ENCODE data around the gene AKR7A2.
"Not testable (repeated sequence)": the region's sequence is repeated elsewhere in the genome, so short reads cannot be mapped to it uniquely, and the experiment has no call there.

AKR7A2 gene

DNA sequence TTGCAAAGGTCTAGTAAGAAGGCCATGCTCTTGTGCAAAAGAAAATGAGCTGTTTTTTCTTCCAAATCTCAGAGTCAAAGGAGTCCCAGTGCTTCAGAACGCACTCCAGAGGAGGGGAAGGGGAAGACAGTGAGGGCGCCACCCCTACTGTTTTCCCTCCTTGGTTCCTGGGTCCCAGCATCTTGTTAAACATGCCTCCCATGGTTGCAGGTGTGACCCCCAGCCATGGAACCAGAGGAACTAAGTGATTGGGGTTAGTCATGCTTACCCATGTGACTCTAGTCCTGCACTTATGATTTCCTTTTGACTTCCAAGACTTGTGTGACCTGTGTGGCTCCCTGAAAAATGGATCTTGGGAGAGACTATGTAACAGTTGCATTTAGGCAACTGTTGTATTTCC, 17.3 kb downstream of the AKR7A2 start:
- FAIRE-seq, result no peak

DNA sequence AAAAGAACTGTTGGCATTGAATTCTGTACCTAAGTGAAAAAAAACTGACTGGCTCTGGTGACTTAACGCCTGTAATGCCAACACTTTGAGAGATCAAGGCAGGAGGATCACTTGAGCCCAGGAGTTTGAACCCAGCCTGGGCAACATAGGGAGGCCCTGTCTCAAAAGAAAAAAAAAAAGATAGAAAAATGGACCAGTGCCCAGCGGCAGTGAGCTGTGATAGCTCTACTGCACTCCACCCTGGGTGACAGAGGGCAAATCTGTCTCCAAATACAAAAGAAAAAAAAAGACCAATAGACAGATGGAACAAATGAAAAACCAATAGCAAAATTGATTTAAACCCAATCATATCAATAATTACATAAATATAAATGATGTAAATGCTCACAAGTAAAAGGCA, 22.7 kb downstream of the AKR7A2 start:
- FAIRE-seq, result no peak

DNA sequence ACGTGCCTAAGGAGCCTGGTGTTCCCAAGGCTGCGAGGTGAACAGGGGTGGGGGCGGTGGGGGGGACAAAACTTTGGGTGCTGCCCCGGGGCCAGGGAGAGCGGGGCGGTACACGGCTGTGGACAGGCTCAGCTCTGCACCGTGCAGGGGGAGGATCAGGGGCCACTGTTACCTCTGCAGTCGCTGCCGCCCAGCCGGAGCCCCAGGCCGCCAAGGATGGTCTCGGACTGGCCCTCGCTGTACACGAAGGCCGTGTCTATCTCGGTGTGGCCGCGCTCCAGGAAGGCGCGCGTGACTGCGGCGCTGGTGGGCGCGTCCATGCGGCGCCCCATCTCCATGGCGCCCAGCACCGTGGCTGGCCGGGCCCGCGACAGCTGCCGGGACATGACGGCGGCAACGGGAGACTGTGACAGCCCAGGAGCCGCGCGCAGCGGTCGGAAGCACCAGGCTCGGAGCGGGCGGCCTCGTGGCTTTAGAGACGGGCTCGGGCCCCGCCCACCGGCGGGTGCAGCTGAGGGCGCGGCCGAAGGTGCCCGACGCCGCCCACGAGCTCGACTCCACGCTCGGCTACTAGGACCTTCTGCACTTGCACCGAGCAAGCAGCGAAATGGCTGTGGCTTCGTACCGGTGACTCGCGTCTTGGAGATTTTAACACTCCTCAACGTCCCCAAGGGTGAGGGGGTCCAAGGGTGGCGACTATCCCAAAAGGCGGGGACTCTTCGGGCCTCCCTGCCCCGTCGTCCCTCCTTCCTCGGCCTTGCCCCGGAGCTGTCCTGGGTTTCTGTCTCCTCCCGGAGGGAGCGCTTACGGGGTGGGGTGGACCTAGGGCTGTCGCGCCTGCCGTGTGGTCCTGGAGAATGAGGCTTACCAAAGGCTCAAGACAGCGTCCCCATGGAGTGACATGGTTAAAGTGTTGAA, 23.4 kb downstream of the AKR7A2 start, which contains the start of gene AKR7A3:
Gene AKR7A3 (minus strand): TSS at position 447 of the 918 bp plus-strand sequence. CDS start 61 bp downstream, at position 386.
- not testable (repeated sequence) for FAIRE-seq

DNA sequence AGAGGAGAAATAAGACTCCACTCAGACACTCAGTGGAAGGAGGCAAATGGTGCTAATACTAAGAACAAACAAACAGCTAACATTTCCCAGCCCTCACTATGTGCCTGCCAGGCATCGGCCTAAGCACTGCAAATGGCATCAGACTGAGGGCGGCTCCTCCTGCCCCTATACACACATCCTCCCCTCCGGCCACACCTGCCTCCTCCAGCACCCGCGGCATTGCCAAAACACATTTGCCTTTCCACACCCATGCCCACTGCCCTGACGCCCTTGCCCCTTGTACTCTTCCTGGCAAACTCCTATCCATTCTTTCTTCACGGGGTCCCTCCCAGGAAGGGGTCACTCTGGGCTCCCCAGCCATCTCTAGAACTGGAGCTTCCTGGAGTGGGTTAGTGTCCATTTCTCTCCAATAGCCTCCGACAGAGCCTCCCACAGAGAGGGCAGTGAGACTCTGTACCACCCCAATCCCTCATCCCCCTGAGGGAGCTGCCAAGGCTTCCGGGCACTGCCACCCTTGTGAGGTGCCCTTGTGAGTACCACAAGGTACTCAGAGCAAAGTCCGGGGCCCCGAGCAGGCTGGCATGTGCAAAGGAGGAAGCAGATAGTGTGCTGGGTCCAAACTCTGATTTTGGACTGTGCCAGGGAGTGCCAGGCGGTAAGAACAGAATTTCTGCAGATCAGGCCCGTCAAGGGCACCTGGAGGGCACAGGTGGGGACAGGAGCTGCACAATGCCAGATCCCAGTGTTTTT, 24.3 kb downstream of the AKR7A2 start:
- FAIRE-seq, result no peak

DNA sequence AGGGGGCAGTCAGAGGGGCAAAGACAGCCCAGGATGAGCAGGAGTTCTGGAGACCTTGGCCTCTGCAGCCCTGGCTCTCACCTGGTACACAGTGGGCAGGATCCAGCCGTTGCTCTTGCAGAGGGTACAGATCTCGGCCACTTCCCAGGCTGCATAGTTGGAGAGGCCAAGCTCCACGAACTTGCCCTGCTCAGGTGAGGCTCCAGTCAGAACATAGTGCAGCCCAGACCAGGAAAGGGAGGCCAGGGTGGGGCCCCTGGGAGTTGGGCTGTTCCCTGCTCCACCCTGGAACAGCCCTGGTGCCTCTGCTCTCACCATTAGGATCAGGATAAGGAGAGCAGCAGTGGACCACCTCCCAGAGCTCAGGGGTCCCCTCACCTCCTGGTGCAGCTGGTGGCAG, 26.1 kb downstream of the AKR7A2 start:
- FAIRE-seq, result not testable (repeated sequence)

DNA sequence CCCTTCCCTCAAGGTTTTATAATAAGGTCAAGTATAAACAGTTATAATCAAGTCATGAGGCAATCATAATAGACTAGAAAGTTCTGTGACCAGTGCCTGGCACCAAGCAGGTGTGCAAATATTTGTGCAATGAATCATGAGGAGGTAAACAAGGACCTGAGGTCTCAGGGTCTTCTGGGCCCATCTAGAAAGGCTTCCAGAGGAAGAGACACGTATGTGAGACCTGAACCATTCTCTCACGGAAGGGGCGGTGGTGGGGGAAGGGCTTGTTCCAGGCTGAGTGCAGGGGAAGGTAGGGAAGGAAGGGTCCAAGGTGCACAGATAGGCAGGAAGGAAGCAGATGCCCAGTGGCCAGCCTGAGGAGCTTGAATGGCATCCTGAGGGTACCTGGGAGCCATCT, 26.6 kb downstream of the AKR7A2 start:
- FAIRE-seq, result not testable (repeated sequence)

DNA sequence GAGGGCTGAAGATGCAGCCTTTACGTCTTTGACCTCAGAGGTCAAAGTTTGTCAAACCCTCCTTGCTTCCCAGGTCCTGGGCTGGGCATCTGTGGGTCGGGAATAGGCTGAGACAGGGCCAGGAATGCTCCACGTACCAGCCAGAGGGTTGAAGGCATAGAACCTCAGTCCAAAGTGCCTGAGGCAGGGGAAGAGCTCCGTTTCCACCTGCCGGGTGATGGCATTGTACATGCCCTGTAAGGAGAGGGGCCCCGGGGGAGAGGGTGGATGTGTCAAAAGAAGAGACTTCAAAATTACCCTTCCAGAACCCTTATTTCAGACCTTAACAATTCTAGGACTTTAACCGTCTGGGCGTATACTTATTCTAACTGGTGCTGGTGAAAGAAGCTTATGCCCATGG, 27.1 kb downstream of the AKR7A2 start:
- FAIRE-seq, result no peak

DNA sequence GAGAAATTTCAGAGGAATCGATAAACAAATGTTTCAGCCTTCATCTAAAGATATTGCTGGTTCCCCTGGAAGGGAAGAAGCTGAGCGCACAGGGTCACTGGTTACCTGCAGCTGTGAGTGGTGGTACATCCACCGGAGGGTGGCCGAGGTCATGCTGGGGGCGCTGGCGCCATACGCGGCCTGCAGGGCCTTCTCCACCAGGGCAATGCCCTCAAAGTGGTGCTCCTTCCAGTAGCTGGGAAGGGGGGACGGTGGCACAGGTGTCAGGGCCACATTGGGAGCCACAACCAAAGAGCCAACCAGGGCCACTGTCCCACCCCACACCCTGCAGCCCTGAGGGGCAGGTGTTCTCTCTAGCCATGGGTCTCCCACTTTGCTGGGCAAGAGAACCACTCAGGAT, 28.1 kb downstream of the AKR7A2 start:
- FAIRE-seq, result no peak

DNA sequence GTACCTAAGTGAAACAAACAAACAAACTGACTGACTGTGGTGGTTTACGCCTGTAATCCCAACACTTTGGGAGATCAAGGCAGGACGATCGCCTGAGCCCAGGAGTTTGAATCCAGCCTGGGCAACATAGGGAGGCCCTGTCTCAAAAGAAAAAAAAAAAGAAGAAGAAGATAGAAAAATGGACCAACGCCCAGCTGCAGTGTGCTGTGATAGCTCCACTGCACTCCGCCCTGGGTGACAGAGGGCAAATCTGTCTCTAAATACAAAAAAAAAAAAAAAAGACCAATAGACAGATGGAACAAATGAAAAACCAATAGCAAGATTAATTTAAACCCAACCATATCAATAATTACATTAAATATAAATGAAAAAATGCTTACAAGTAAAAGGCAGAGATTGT, 37.3 kb downstream of the AKR7A2 start:
- no peak for FAIRE-seq

DNA sequence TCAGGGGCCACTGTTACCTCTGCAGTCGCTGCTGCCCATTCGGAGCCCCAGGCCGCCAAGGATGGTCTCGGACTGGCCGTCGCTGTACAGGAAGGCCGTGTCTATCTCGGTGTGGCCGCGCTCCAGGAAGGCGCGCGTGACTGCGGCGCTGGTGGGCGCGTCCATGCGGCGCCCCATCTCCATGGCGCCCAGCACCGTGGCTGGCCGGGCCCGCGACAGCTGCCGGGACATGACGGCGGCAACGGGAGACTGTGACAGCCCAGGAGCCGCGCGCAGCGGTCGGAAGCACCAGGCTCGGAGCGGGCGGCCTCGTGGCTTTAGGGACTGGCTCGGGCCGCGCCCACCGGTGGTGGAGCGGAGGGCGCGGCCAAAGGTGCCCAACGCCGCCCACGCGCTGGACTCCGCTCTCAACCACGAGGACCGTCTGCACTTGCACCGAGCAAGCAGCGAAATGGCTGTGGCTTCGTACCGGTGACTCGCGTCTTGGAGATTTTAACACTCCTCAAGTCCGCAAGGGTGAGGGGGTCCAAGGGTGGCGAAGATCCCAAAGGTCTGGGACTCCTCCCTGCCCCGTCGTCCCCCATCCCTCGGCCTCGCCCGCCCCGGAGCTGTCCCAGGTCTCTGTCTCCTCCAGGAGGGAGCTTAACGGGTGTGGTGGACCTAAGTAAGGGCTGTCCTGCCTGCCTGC, 38.0 kb downstream of the AKR7A2 start:
- FAIRE-seq, result not testable (repeated sequence)

DNA sequence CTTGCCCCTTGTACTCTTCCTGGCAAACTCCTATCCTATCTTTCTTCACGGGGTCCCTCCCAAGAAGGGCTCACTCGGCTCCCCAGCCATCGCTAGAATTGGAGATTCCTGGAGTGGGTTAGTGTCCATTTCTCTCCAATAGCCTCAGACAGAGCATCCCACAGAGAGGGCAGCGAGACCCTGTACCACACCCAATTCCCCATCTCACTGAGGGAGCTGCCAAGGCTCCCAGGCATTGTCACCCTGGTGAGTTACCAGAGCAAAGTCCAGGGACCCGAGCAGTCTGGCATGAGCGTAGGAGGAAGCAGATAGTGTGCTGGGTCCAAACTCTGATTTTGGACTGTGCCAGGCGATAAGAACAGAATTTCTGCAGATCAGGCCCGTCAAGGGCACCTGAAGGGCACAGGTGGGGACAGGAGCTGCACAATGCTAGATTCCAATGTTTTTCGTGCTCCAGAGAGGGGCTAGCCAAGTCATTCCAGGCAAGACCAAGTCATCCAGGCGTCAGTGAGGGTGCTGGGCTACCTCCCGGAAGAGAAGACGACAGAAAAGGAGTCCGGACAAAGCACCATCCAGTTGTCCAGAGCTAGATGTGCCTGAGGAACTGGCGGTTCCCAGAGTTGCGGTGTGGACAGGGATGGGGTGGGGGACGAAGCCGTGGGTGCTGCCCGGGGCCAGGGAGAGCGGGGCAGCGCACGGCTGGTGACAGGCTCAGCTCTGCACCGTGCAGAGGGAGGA, 38.7 kb downstream of the AKR7A2 start:
- FAIRE-seq, result no peak

DNA sequence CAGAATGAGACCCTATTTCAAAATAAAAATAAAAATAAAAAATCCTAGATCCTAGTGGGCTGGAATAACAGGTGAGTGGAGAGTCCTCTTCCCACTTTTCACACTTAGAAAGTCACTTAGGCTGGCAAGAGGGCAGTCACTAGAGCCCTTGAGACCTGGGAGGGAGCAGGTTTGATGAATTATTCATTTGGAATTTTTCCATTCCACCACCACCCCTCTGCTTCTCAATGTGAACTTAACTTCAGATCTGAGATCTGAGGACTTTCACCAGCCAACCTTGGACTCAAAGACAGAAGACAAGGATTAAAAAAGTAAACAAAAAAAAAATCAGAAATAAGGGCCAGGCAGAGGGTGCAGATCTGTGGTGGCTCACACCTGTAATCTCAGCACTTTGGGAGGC, 39.9 kb downstream of the AKR7A2 start:
- FAIRE-seq, result no peak

DNA sequence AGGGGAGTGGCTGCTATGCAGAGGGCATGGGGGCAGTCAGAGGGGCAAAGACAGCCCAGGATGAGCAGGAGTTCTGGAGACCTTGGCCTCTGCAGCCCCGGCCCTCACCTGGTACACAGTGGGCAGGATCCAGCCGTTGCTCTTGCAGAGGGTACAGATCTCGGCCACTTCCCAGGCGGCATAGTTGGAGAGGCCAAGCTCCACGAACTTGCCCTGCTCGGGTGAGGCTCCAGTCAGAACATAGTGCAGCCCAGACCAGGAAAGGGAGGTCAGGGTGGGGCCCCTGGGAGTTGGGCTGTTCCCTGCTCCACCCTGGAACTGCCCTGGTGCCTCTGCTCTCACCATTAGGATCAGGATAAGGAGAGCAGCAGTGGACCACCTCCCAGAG, 41.6 kb downstream of the AKR7A2 start:
- not testable (repeated sequence) for FAIRE-seq

DNA sequence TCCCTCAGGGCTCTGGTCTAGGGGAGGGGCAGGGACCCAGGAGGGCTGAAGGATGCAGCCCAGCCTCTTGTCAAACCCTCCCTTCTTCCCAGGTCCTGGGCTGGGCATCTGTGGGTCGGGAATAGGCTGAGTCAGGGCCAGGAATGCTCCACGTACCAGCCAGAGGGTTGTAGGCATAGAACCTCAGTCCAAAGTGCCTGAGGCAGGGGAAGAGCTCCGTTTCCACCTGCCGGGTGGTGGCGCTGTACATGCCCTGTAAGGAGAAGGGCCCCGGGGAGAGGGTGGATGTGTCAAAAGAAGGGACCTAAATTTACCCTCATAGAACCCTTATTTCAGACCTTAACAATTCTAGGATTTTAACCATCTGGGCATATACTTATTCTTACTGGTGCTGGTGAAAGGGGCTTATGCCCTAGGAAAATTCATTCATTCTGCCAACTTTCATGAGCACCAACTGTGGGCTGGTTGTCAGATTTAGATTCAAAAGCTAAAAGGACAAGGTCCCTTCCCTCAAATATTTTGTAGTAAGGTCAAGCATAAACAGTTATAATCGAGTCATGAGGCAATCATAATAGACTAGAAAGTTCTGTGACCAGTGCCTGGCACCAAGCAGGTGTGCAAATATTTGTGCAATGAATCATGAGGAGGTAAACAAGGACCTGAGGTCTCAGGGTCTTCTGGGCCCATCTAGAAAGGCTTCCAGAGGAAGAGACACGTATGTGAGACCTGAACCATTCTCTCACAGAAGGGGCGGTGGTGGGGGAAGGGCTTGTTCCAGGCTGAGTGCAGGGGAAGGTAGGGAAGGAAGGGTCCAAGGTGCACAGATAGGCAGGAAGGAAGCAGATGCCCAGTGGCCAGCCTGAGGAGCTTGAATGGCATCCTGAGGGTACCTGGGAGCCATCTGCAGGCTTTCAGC, 42.3 kb downstream of the AKR7A2 start:
- not testable (repeated sequence) for FAIRE-seq

DNA sequence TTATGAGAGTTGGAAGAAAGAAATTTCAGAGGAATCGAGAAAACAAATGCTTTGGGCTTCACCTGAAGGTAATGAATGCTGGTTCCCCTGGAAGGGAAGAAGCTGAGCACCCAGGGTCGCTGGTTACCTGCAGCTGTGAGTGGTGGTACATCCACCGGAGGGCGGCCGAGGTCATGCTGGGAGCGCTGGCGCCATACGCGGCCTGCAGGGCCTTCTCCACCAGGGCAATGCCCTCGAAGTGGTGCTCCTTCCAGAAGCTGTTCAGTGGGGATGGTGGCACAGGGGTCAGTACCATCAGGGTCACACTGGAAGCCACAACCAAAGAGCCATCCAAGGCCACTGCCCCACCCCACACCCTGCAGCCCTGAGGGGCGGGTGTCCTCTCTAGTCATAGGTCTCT, 43.5 kb downstream of the AKR7A2 start:
- no peak for FAIRE-seq

DNA sequence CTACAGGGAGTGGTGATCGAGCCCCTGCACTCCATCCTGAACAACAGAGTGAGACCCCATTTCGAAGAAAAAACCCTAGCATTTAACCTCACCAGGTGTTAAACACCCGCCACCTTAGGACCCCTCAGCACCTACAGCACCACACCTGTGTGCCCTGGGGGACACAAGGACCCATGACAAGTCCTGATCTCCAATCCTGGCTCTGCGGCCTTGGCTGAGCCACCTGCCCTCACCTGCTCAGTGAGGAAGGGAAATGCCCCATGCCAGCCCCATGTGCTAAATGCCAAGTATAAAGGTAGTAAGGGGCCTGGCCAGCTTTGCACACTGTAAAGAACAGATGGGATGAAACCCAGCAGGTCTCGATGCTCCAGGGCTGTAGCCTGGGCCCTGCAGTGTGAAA, 49.2 kb downstream of the AKR7A2 start:
- no peak for FAIRE-seq

DNA sequence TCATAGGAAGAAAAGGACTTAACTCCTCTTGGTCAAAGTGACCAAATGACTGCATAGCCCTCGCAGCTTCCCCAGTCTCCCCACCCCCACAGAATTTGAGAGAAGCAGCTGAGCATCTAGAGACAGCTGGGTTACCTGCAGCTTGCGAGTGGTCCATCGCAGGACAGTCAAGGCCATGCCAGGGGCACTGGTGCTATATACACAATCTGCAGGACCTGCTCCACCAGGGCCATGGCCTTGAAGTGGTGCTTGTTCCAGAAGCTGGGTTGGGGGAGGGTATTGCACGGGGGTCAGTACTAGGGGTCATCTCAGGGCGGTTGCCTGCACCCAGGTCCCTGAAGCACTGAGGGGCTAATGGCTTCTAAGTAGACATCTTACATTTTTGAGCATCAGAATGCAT, 49.9 kb downstream of the AKR7A2 start:
- no peak for FAIRE-seq

DNA sequence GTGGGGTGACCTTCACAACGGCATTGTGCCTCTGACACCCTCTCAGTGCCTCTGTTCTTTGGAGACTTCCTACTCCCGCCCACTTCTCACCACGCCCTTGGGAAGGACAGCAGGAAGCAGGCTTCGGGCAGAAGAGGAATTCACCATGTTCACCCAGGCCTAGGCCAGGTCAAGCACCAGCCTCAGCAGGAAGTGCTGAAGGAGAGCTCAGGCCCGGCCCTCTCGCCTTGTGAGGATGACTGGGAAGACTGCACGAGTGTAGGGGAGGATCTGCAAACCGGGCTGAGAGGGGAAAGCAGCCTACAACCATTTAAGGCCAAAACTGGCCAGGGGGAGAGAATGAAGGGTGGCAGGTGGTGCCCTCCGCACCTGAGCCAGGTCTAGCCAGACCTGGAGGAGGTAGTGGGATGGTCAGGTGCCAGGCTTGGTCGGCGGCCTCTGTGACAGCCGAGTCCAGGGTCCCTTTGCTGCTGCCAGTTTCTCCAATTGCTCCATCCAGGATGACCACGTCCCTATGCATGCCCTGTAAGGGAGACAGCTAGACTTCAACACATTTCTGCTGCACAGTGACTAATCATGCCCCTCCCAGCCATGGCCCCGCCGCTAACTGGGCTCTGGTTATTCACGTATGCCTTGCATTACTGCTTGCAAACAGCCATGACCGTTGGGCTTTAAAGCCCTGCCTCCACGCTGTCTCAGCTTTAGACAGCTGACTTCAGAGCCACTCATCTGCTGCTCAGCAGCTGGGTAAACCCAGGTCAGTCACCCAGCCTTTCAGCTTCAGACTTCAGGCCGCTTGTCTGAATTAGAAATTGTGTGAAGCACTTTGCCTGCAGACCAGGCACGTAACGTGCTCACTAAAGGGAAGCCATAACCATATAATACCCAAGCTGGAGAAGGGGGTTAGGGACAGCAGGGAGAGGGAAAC, 51.5 kb downstream of the AKR7A2 start:
- FAIRE-seq, result no peak

DNA sequence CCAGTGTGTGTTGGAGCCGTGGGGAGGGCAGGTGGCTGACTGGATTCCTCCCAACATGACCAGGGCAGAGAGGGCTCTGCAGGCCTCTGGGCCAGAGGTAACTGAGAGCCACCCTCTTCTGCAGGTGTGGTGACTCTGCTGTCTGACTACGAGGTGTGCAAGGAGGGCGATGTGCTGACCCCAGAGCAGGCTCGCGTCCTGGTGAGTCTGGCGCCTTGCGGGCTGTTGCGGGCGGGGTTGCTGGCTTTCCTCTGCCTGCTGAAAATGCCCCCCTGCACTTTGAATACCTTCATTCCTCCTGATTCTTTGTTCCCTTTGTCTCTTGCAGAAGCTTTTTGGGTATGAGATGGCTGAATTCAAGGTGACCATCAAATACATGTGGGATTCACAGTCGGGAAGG, 53.6 kb downstream of the AKR7A2 start:
- FAIRE-seq, result no peak

DNA sequence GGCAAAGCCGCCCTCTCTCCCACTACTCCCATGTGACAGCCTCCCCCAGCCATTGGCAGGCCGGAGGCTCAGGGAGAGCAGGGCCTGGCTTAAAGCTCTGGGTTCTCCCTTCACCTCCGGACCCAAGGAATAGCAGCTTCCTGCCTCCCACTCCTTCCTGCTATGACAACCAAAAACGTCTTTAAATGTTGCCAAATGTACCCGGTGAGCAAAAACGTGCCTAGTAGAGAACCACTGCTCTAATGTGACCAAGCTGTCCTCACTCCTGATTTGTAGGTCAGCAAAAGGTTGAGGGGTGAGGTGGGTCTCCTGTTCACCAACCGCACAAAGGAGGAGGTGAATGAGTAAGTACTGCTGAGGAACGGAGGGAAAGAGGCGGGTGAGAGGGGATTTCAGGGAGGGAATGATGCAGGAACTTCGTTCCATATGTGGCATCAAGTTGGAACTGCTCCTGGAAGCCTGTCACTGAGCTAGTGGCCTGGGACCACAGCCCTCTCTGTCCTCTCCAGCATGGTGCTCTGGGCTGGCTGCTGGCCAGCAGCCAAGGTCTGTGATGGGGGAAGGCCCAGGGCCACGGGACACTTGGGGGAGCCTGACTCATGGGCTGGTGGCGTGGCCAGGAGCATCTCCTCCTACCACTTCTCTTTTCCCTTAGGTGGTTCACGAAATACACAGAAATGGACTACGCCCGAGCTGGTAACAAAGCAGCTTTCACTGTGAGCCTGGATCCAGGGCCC, 54.6 kb downstream of the AKR7A2 start:
- FAIRE-seq, result no peak

Measured in TTC549 (cell line).